Activated naive CD4-positive, alpha-beta T cell treated with anti-CD3 and anti-CD28 coated beads, Interleukin-2, amount 50 U/mL, for 16 hours (primary cell): ENCODE measurements around the gene HIF1A.
"Not testable (repeated sequence)": the region's sequence is repeated elsewhere in the genome, so short reads cannot be mapped to it uniquely, and the experiment has no call there.

Source experiments
- DNase-seq: peaks from one replicate; pipeline ENCODE4 v3.0.0-alpha.2; 2020

Gene HIF1A

GRCh38 chr14:61675291-61675690 is 20.0 kb upstream of the HIF1A start:
- no peak for DNase-seq

GRCh38 chr14:61677479-61677878 is 17.8 kb upstream of the HIF1A start:
- DNase-seq = no peak

- no peak for DNase-seq
These were observed 16.3 kb upstream of the HIF1A start for GRCh38 chr14:61678975-61679374.

- DNase-seq = no peak
These were observed 13.9 kb upstream of the HIF1A start for GRCh38 chr14:61681413-61681812.

GRCh38 chr14:61683108-61683507 is 12.2 kb upstream of the HIF1A start:
- no peak for DNase-seq

GRCh38 chr14:61690039-61690438 is 5.3 kb upstream of the HIF1A start:
- no peak for DNase-seq

- DNase-seq = no peak
These were observed 4.3 kb upstream of the HIF1A start for GRCh38 chr14:61690982-61691381.

- no peak for DNase-seq
These were observed 3.8 kb upstream of the HIF1A start for GRCh38 chr14:61691495-61691894.

- DNase-seq = no peak
These were observed 1.3 kb upstream of the HIF1A start for GRCh38 chr14:61694039-61694438.

- peak; percentile 46 for DNase-seq
These were observed 598 bp downstream of the HIF1A start for GRCh38 chr14:61695695-61696527.

GRCh38 chr14:61696753-61697318 is 1.5 kb downstream of the HIF1A start:
- DNase-seq = no peak

- DNase-seq = no peak
These were observed 3.1 kb downstream of the HIF1A start for GRCh38 chr14:61698206-61698980.

- DNase-seq = no peak
These were observed 3.7 kb downstream of the HIF1A start for GRCh38 chr14:61699027-61699426.

- DNase-seq = no peak
These were observed 5.0 kb downstream of the HIF1A start for GRCh38 chr14:61700104-61700886.

- no peak for DNase-seq
These were observed 6.6 kb downstream of the HIF1A start for GRCh38 chr14:61701946-61702345.

- DNase-seq = no peak
These were observed 8.2 kb downstream of the HIF1A start for GRCh38 chr14:61703342-61704129.

GRCh38 chr14:61704554-61704953 is 9.2 kb downstream of the HIF1A start:
- DNase-seq = no peak

- no peak for DNase-seq
These were observed 9.7 kb downstream of the HIF1A start for GRCh38 chr14:61705017-61705416.

- no peak for DNase-seq
These were observed 10.9 kb downstream of the HIF1A start for GRCh38 chr14:61706096-61706690.

- not testable (repeated sequence) for DNase-seq
These were observed 12.5 kb downstream of the HIF1A start for GRCh38 chr14:61707774-61708173.

- not testable (repeated sequence) for DNase-seq
These were observed 13.4 kb downstream of the HIF1A start for GRCh38 chr14:61708693-61709092.
